Measurements from ENCODE around the gene UNC13A.
"Not testable (repeated sequence)": the region's sequence is repeated elsewhere in the genome, so short reads cannot be mapped to it uniquely, and the experiment has no call there.

UNC13A gene

GRCh38 chr19:17570291-17570690 lies 117.9 kb downstream of the UNC13A start:
- DNase-seq (ENCODE audit: low read depth) = not testable (repeated sequence)

- no peak for DNase-seq (ENCODE audit: low read depth)
Measured at GRCh38 chr19:17567940-17568339, 120.2 kb downstream of the UNC13A start.

- DNase-seq (ENCODE audit: low read depth) = no peak
Measured at GRCh38 chr19:17565611-17566010, 122.5 kb downstream of the UNC13A start.

GRCh38 chr19:17564781-17565180 lies 123.4 kb downstream of the UNC13A start:
- DNase-seq (ENCODE audit: low read depth) = no peak

GRCh38 chr19:17562561-17562960 lies 125.6 kb downstream of the UNC13A start:
- no peak for DNase-seq (ENCODE audit: low read depth)

- DNase-seq (ENCODE audit: low read depth) = no peak
Measured at GRCh38 chr19:17562097-17562496, 126.1 kb downstream of the UNC13A start.

GRCh38 chr19:17560205-17560595 lies 128.0 kb downstream of the UNC13A start:
- no peak for DNase-seq (ENCODE audit: low read depth)

GRCh38 chr19:17557466-17557865 lies 130.7 kb downstream of the UNC13A start:
- DNase-seq (ENCODE audit: low read depth) = no peak

- DNase-seq (ENCODE audit: low read depth) = no peak
Measured at GRCh38 chr19:17556995-17557394, 131.2 kb downstream of the UNC13A start.

- no peak for DNase-seq (ENCODE audit: low read depth)
Measured at GRCh38 chr19:17555929-17556813, 132.0 kb downstream of the UNC13A start.

GRCh38 chr19:17555480-17555928 lies 132.7 kb downstream of the UNC13A start, which contains the start of gene COLGALT1:
Gene COLGALT1, plus strand, starts transcription at chr19:17555649. Its CDS starts 65 bp downstream, at chr19:17555714.
- peak; percentile 99 for DNase-seq (ENCODE audit: low read depth)

- no peak for DNase-seq (ENCODE audit: low read depth)
Measured at GRCh38 chr19:17554968-17555479, 133.1 kb downstream of the UNC13A start.

GRCh38 chr19:17553256-17553655 lies 134.9 kb downstream of the UNC13A start:
- no peak for DNase-seq (ENCODE audit: low read depth)

- DNase-seq (ENCODE audit: low read depth) = not testable (repeated sequence)
Measured at GRCh38 chr19:17552735-17553134, 135.4 kb downstream of the UNC13A start.
